ENCODE results near the gene GTF3C1. TPM values are rescaled to one million over a fixed set of nuclear protein-coding genes. Genes with fewer than 3 reads are reported as not detected.

The GTF3C1 gene
- total and polyA plus RNA-seq, 8 donors, result 61.5 to 111 (median 97.7) TPM

DNA sequence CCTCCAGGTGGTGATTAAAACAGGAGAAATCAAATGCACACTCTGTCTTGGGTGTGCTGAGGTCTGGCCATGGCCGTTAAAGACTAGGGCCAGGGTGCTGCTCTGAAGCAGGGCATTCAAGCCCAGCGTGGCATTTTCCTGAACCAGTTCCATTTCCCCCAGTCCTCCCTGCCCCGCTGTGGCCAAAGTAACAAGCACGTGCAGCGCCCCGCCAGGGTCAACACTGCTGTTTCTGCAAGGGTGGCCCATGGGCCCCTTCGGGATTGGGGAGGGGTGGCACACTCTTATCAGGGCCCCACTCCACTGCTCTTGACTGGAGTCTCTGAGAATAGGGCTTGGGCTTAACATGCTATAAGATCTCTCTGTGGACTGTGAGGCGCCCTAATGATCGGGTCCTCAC is 74.8 kb downstream of the GTF3C1 start:
- DNase-seq (no peak), ATAC-seq (no peak)
- H3K9me3 ChIP-seq, result no peaks in the 10 kb centered on the region
- no peak overlapping the region for H3K27ac ChIP-seq
- intact Hi-C loops (cut with DNase I), result no loop called here
- H3K27me3 ChIP-seq, result no peaks in the 10 kb centered on the region
- H3K36me3 ChIP-seq, result peaks cover 0 to 100% of the 10 kb centered on the region in 2 donors
- peaks cover 0 to 5% of the 10 kb centered on the region in 2 donors for H3K4me1 ChIP-seq
- TF ChIP-seq, protein P1, sequence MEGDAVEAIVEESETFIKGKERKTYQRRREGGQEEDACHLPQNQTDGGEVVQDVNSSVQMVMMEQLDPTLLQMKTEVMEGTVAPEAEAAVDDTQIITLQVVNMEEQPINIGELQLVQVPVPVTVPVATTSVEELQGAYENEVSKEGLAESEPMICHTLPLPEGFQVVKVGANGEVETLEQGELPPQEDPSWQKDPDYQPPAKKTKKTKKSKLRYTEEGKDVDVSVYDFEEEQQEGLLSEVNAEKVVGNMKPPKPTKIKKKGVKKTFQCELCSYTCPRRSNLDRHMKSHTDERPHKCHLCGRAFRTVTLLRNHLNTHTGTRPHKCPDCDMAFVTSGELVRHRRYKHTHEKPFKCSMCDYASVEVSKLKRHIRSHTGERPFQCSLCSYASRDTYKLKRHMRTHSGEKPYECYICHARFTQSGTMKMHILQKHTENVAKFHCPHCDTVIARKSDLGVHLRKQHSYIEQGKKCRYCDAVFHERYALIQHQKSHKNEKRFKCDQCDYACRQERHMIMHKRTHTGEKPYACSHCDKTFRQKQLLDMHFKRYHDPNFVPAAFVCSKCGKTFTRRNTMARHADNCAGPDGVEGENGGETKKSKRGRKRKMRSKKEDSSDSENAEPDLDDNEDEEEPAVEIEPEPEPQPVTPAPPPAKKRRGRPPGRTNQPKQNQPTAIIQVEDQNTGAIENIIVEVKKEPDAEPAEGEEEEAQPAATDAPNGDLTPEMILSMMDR (IDR thresholded peaks at IDR 0.05), result no peak
- no peak overlapping the region for H3K4me3 ChIP-seq

DNA sequence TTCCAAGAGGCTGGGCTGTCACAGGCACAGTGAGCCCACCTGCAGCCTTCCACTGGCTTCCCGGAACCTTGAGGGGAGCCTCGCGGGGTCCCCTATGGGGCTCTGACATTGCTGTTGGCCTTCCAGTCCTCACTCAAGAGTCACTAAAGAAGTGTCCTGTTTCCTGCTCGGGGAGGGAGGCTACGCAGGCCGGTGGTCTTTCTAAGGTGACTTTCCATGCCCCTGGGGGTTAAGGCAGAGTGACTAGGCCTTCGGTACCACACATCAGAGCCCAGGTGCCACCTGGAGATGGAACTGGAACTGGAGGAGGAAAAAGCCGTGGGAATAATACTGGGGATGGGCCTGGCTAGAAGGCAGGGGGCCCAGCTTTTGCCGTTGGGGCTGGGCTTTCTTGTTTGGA is 75.7 kb downstream of the GTF3C1 start:
- peaks cover 0 to 100% of the 10 kb centered on the region in 2 donors for H3K36me3 ChIP-seq
- no peaks in the 10 kb centered on the region for H3K27me3 ChIP-seq
- H3K4me3 ChIP-seq, result no peak overlapping the region
- ATAC-seq (no peak), DNase-seq (no peak)
- no peaks in the 10 kb centered on the region for H3K9me3 ChIP-seq
- H3K27ac ChIP-seq, result no peak overlapping the region
- H3K4me1 ChIP-seq, result peaks cover 0 to 7% of the 10 kb centered on the region in 2 donors
- intact Hi-C loops (cut with DNase I), result no loop called here
- TF ChIP-seq, protein P1 (IDR thresholded peaks at IDR 0.05), result no peak

DNA sequence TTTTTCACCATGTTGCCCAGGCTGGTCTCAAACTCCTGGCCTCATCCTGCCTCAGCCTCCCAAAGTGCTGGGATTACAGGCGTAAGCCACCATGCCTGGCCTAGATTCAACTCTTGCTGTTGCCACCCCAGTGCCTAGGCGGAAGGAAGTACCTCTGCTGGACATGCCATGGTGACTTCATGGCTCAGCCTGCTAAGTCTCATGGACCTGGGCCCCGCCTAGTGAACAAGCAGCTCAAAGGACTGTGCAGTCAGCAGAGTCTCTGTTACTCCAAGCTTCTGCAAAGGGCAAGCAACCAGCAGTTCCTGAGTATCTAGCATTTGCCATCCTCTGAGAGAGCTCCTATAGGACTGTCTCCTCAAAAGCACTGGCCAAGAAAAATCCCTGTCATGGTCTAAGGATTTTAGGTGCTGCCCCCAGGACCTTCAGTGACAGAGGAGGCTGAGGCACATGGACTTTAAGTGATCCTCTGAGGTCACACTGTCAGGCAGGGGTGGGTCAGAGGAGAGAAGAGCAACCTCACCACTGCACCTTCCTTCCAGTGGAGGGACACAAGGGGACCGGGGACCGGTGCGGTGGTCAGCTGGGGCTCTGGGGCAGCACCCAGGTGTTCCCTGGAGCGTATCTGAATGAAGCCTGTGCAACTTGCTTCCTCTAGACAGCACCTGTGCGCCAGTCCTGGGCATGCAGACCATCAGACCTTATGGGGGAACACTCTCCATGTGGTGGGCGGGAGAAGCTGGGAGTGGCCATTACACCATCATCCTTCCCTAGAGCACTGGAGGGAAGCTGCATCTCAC is 76.4 kb downstream of the GTF3C1 start:
- no peak for DNase-seq
- no peak overlapping the region for H3K27ac ChIP-seq
- H3K4me3 ChIP-seq, result no peak overlapping the region
- no peak for ATAC-seq
- no peaks in the 10 kb centered on the region for H3K27me3 ChIP-seq
- peaks cover 0 to 7% of the 10 kb centered on the region in 2 donors for H3K4me1 ChIP-seq
- intact Hi-C loops (cut with DNase I), result no loop called here
- TF ChIP-seq, protein P1 (IDR thresholded peaks at IDR 0.05), result no peak
- peaks cover 0 to 100% of the 10 kb centered on the region in 2 donors for H3K36me3 ChIP-seq
- no peaks in the 10 kb centered on the region for H3K9me3 ChIP-seq

DNA sequence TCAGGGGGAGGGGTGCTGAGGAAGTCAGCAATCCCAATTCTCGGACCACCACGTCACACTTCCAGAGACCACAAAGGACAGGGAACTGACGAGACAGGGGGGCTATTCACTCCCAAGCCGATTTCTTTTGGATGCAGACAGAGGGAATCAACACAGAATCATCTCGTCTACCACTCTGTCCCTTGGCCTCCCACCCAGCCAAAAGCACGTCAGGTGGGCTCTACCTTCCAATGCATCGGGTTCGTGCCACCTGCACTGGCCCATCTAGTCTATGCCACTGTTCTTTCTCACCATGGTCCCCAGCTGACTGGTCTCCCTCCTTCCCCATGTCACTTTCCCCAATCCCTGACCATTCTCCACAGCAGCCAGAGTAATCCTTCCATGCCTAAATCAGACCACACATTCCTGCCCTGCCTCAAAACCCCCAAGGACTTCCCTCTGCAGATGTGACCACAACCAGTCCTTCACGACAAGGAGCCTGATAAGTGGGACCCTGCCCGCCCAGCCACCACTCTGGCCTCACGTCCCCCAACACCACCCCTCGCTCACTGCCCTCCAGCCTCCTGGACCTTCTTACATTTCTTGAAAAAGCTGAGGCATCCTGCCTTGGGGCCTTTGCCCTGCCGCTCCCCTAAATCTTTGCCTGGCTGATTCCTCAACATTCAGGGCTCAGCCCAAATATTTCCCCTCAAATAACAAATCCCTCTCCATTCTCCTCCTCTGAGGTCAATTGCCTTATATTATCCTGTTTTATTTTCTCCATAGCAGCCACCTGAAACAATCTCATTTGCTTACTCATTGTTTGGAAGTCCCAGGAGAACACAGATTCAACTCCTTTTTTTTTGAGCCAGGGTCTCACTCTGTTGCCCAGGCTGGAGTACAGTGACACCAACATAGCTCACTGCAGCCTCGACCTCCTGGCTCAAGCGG is 77.4 kb downstream of the GTF3C1 start:
- DNase-seq (no peak), ATAC-seq (no peak)
- TF ChIP-seq, protein P1 (IDR thresholded peaks at IDR 0.05), result no peak
- no peaks in the 10 kb centered on the region for H3K9me3 ChIP-seq
- no peak overlapping the region for H3K4me3 ChIP-seq
- H3K27me3 ChIP-seq, result no peaks in the 10 kb centered on the region
- intact Hi-C loops (cut with DNase I), result no loop called here
- peaks cover under 1 to 100% of the 10 kb centered on the region in 2 donors for H3K36me3 ChIP-seq
- no peak overlapping the region for H3K27ac ChIP-seq
- peaks cover 0 to 7% of the 10 kb centered on the region in 2 donors for H3K4me1 ChIP-seq

DNA sequence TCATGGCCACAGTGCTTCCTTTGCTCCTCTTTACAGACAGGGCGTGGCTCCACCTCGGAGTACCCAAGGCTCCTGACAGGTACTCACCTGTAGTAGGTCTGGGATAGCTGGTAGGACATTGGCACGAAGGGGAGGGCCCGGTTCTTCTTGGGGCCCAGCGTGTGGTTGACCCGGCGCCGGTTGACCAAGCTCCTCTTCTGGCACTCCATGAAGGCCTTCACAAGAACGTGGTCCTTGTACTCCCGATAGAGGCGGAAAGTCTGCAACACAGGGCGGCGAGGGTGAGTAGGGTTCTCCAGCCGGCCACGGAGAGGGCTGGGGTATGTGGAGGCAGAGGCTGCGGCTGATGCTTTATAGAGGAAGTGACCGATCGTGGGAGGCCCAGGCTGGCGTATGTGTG is 78.1 kb downstream of the GTF3C1 start:
- H3K27me3 ChIP-seq, result no peaks in the 10 kb centered on the region
- DNase-seq, result no peak
- no peak for ATAC-seq
- TF ChIP-seq, protein P1 (IDR thresholded peaks at IDR 0.05), result no peak
- peak overlapping the region in 1 of 2 donors; percentile 40 for H3K27ac ChIP-seq
- H3K36me3 ChIP-seq, result peaks cover 7 to 100% of the 10 kb centered on the region in 2 donors
- intact Hi-C loops (cut with DNase I), result no loop called here
- no peaks in the 10 kb centered on the region for H3K9me3 ChIP-seq
- peaks cover 0 to 7% of the 10 kb centered on the region in 2 donors for H3K4me1 ChIP-seq
- H3K4me3 ChIP-seq, result no peak overlapping the region
